Measurements from ENCODE around the gene IL1RAP.
"Not testable (repeated sequence)": the region's sequence is repeated elsewhere in the genome, so short reads cannot be mapped to it uniquely, and the experiment has no call there.

Gene IL1RAP

GRCh38 chr3:190513409-190514370 is at the start of gene IL1RAP:
TSS of gene IL1RAP (plus strand) at chr3:190514085. CDS start at chr3:190564290, 50,205 bp downstream.
- no peak for FAIRE-seq

DNA sequence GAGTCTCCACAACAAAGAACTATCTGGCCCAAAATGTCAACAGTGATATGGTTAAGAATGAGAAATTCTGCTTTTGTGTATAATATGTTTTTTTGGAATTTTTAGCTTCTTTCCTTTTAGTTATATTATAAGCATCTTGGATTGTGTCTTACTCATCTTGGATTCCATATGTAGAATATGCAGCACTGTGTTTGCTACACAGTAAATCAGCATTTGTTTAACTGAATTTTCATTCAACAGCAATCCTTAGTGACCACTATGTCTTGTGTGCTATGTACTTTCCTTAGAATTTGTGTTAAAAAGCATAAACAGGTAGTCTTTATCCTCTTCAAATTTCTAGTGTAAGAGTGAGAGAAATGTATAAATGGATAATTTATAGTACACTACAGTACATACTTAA is 46.0 kb upstream of the IL1RAP start:
- no peak for FAIRE-seq

DNA sequence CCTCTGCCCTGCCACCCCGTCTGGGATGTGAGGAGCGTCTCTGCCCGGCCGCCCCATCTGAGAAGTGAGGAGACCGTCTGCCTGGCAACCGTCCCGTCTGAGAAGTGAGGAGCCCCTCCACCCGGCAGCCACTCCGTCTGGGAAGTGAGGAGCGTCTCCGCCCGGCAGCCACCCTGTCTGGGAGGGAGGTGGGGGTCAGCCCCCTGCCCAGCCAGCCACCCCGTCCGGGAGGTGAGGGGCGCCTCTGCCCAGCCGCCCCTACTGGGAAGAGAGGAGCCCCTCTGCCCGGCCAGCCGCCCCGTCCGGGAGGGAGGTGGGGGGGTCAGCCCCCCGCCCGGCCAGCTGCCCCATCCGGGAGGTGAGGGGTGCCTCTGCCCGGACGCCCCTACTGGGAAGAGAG is 40.6 kb upstream of the IL1RAP start:
- not testable (repeated sequence) for FAIRE-seq

DNA sequence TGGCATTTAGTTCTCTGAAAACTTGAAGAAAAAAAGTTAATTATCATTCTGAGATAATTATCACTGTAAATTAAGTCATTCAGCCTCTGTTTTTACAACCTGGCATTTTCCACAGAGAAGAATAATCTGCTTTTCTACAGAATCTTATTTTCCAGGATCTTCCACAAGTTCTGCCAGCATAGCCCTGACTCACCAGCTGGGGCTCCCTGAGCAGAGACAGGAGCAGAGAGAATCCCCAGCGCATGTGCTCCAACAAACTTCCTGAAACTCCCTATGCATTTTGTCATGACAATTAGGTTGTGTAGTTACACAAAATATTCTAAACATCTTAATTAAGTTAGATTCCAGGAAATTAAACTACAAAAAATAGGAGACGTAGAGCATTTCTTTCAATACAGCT is 32.1 kb upstream of the IL1RAP start:
- no peak for FAIRE-seq

DNA sequence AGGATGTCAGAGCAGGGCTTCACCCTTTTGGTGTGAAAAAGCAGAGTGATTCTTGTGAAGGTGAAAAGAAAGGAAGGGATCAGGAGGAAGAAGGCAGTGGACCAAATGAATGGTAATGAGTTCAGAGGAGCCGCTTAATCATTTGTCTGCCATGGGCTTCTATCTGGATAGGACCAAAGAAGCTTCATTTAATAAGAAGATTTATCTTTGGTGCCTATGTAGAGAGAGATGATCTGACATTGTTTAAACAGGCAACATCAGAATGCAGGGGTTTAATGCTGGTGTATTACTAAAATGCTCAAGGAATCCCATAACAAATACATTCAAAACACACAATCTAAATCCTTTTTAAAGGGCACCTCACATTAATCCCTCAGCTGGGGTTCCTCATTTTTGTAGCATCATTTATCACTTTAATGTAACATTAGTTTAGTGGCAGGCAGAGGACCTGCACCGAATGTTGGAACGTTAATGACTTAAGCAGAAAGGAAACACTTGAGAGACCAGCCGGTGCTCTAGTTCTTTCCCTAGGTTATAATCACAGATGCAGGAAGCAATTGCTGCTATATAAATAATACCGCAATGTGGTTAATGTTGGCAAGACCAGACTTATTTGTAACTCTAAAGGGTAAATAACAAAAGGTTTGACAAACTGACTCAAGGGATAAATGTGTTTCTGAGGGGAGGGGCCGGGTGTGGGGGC is 27.9 kb upstream of the IL1RAP start:
- no peak for FAIRE-seq

DNA sequence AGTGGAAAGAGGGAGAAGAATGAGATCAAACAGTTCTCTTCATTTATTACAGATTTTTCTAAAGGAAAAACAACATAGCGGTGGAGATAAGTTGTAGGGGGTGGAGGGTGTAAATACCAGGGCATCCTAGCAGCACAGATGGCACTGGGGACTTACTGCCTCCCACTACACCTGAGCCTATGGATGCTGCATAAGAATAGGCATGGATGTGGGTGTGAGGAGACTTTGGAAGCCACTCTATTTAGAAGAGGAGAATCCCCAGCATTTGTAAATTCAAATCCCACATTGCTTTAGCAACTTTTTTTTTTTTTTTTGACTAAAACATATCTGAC is 27.4 kb upstream of the IL1RAP start:
- no peak for FAIRE-seq

GRCh38 chr3:190486908-190487607 is 26.8 kb upstream of the IL1RAP start:
- no peak for FAIRE-seq

DNA sequence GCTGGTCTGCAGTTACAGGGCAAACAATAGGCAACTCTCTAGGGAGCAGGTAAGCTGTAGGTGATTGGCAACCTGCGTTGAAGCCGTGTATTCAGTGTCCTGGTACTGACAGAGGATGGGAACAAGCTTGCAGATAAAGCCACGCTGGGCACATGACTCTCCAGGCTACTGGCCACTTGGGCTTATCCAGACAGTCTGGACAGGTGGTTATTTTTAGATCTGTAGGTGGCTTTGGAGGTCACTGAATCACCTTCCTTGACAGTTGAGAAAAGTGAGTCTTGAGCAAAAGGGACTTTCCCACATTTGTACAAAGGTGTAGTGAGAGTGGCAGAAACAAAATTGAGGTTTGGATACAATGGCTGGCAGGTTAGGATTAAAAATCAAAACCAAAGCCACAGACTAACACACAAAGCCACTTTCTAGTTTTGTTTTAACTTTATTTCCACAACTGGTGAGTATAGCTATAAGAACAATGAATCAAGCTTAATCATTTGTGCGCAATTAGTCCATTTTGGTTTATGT is 22.3 kb upstream of the IL1RAP start:
- FAIRE-seq: no peak

DNA sequence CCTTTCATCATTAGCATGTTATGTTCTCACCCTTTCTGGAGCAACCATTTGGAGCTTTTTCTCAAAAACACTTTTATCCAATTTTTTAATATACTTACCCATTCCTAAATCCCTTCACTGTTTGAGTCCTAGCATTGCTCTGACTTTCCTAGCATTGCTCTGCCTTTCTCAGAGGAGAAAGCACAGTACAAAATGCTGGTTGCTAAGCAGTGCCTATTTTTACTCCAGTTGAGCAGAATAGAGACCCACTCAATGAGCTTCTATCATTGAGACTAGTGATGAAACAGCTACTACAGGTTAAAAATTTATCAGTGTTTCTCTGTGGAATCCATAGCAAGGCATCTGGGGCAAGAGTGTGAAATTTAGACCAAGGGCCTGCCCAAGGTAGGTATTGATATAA is 21.8 kb upstream of the IL1RAP start:
- no peak for FAIRE-seq

- FAIRE-seq: no peak
These were observed 20.9 kb upstream of the IL1RAP start for GRCh38 chr3:190492966-190493365.

GRCh38 chr3:190494907-190495306 is 19.0 kb upstream of the IL1RAP start:
- FAIRE-seq: no peak

DNA sequence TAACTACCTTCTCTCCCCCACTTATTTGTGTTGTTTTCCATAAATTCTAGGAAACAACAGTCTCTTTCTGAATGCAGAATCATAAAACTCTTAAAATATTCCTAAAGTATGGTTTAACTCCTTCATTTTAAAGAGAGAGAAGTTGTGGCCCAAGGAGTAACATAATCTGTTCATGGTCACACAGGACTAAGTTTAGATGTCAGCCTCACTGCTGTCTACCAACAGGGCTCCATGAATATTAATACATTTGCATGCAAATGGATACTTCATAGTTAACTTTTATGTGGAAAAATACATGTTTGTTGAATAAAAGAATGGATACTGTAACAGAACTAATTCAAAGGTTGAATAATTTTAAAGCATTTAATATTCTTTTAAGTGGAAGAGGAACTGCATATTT is 18.5 kb upstream of the IL1RAP start:
- FAIRE-seq: no peak

DNA sequence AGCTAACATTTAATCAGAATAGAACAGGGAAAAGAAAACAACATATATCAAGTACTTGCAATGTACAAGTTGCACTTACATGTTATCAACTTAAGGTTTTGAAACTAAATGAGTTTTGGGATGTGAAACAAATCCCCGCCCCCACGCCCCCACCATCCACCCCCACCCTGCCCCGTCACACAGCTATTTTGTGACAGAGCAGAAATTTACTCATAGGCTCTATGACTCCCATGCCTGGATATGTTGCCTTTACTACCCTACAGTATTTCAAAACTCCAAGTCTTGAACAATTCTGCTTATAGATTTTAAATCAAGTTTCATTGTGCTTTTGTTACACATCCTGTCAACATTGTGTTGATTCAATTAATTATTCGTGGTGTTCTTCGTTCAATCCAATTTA is 18.1 kb upstream of the IL1RAP start:
- FAIRE-seq: no peak

DNA sequence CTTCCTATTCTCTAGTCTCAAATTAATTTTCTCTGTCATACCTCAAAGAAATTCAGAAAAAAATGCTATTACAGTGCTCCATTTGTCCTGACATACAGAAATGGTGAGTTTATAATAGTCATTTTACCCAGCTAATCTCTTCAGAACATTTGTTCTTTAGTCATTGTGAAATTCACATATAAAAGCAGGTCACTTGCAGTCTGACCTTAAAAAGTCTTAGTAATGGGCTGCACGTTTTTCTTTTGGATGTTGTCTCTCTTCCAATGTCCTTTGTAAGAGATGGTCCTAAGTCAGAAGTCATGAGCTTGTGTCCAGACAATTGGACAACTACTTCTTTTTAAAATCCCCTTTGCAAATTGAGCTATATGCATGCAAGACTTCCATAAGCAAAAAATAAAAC is 17.0 kb upstream of the IL1RAP start:
- FAIRE-seq: no peak

DNA sequence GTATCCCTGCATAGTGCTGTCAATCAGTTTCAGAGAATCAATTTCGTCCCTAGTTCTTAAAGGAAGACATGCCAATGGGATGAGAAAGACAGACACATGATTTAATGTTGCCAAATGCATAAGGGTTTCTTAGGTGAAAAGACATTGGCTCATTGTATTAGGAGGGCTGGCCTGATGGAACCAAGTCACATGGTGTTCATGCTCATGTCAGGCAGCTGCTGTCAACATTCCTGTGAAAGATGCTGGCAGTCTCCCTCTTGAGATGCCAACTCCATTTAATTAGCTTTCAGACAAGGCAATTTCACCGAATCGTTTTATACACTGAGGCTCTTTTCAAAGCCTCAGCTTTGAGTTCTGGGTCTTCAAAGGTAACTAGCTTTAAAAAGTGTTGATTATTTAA is 16.1 kb upstream of the IL1RAP start:
- FAIRE-seq: no peak

DNA sequence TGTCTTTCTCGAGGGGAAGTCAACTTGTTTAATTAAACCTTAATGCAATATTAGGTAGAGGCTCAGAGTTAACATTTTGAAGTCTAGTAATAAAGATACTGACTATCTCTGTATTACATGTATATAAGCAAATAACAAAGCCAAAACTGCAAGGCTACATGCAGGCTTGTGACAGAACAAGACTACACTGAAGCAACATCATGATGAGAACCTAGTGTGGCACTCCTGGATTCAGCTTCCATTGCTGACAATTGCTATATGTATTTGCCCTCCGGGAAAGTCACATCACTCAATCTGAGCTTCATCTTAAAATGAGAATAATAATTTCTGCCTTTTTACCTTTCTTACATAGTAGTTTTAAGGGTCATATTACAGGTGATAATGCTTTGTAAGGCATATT is 15.6 kb upstream of the IL1RAP start:
- no peak for FAIRE-seq

DNA sequence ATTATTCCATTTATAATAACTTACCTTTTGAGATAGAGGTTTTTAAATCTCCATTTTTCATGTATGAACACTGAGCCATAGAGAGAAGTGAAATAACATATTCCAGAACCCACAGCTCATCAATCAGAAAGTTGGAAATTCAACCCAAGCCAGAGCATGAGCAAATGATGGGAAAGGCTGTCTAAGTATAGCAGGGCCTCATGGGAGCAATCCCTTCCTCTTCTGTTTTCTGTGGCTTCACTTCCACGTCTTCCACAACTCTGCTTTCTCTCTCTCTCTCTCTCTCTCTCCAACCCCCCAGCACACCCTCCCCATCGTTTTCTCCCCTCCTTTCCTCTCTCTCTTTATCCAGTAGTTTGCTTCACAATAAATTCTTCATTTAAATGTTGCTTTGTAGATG is 14.8 kb upstream of the IL1RAP start:
- no peak for FAIRE-seq

DNA sequence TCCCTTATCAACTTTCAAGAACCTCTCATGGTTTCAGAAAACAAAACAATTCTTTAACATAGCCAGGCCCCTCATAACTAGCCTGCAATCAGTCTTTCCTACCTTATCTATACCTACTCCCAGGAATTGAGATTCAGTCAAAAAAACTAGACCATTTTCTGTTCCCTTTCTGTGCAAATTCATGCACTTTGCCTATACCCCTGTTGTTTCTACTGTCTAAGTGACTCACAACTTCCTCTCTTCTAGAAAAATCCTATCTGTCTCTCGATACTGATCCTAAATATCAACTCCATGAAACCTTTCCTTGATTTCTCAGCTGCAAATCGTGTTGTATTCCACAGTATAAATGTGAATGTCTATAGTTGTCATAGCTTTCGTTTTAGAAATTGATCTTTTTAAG is 10.9 kb upstream of the IL1RAP start:
- FAIRE-seq: no peak

- no peak for FAIRE-seq
These were observed 9.3 kb upstream of the IL1RAP start for GRCh38 chr3:190504354-190505125.

DNA sequence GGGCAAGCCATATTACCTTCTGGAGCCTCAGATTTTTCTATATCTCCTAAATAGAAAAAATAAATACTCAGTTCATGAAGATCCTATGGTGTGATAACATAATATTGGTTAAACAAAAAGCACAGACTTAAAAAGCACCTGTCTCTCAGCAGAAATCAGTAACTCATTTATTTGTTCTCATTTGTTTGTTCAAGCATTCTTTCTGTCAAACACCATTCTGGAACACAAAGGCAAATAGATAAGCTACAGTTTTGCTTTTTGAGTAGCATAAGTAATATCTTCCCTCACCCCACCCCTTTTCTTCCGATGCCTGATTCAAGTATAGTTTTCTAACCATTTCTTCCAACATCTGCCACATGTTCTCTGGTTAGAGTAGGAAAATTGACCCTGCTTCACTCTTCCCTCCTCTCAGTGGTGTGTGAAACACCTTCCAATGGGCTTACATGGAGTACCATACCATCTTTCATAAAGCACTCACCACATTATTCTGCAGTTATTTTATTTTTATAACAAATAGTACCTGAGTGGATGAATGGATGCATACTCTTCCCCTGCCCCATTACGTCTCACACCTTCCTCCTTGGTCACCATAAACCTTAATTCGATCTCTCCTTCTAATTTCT is 8.4 kb upstream of the IL1RAP start:
- FAIRE-seq: no peak

GRCh38 chr3:190506271-190506670 is 7.6 kb upstream of the IL1RAP start:
- no peak for FAIRE-seq

GRCh38 chr3:190512666-190513065 is 1.2 kb upstream of the IL1RAP start:
- FAIRE-seq: no peak

Measured in TTC549 (cell line).